Measurements from ENCODE around the gene AQP2.

AQP2 gene

GRCh38 chr12:49925433-49926204 lies 24.9 kb upstream of the AQP2 start:
- ATAC-seq (no peak), DNase-seq (no peak)
- Mint-ChIP-seq H3K27ac (no peak overlapping the region), H3K9me3 (no peaks in the 10 kb centered on the region), H3K27me3 (no peaks in the 10 kb centered on the region), H3K4me1 (peaks cover 8% of the 10 kb centered on the region), H3K4me3 (no peak overlapping the region), H3K36me3 (ENCODE audit: low read depth) (no peaks in the 10 kb centered on the region)

- no peak overlapping the region for H3K27ac Mint-ChIP-seq
- no peak overlapping the region for H3K4me3 Mint-ChIP-seq
- no peaks in the 10 kb centered on the region for H3K36me3 Mint-ChIP-seq (ENCODE audit: low read depth)
- DNase-seq (no peak), ATAC-seq (no peak)
- H3K9me3 Mint-ChIP-seq, result no peaks in the 10 kb centered on the region
- H3K4me1 Mint-ChIP-seq, result peaks cover 13% of the 10 kb centered on the region
- H3K27me3 Mint-ChIP-seq, result no peaks in the 10 kb centered on the region
These were observed 22.1 kb upstream of the AQP2 start for GRCh38 chr12:49928471-49928870.

GRCh38 chr12:49929581-49929980 lies 21.0 kb upstream of the AQP2 start:
- DNase-seq (no peak), ATAC-seq (no peak)
- H3K4me3 Mint-ChIP-seq, result no peak overlapping the region
- H3K9me3 Mint-ChIP-seq, result no peaks in the 10 kb centered on the region
- H3K27me3 Mint-ChIP-seq, result peaks cover 2% of the 10 kb centered on the region
- H3K27ac Mint-ChIP-seq, result no peak overlapping the region
- H3K36me3 Mint-ChIP-seq (ENCODE audit: low read depth), result no peaks in the 10 kb centered on the region
- peaks cover 13% of the 10 kb centered on the region for H3K4me1 Mint-ChIP-seq

GRCh38 chr12:49930515-49931288 lies 19.8 kb upstream of the AQP2 start:
- DNase-seq (no peak), ATAC-seq (peak; percentile 92)
- no peak overlapping the region for H3K27ac Mint-ChIP-seq
- peaks cover 13% of the 10 kb centered on the region for H3K4me1 Mint-ChIP-seq
- H3K4me3 Mint-ChIP-seq, result no peak overlapping the region
- no peaks in the 10 kb centered on the region for H3K36me3 Mint-ChIP-seq (ENCODE audit: low read depth)
- H3K27me3 Mint-ChIP-seq, result peaks cover 2% of the 10 kb centered on the region
- H3K9me3 Mint-ChIP-seq, result no peaks in the 10 kb centered on the region

GRCh38 chr12:49932023-49932422 lies 18.5 kb upstream of the AQP2 start:
- H3K4me1 Mint-ChIP-seq, result peaks cover 8% of the 10 kb centered on the region

GRCh38 chr12:49932533-49933130 lies 17.9 kb upstream of the AQP2 start:
- Mint-ChIP-seq H3K27me3 (peaks cover 2% of the 10 kb centered on the region), H3K4me3 (no peak overlapping the region), H3K4me1 (peaks cover 8% of the 10 kb centered on the region), H3K36me3 (ENCODE audit: low read depth) (no peaks in the 10 kb centered on the region), H3K27ac (no peak overlapping the region), H3K9me3 (no peaks in the 10 kb centered on the region)
- DNase-seq (no peak), ATAC-seq (no peak)

More at GRCh38 chr12:49932023-49932422, 18.5 kb upstream of the AQP2 start:
- Mint-ChIP-seq H3K36me3 (ENCODE audit: low read depth) (no peaks in the 10 kb centered on the region), H3K27me3 (peaks cover 2% of the 10 kb centered on the region), H3K27ac (no peak overlapping the region), H3K4me3 (no peak overlapping the region), H3K9me3 (no peaks in the 10 kb centered on the region)
- ATAC-seq, result no peak
- DNase-seq, result no peak

- DNase-seq, result no peak
- H3K27ac Mint-ChIP-seq, result no peak overlapping the region
- H3K9me3 Mint-ChIP-seq, result no peaks in the 10 kb centered on the region
- peaks cover 8% of the 10 kb centered on the region for H3K4me1 Mint-ChIP-seq
- H3K27me3 Mint-ChIP-seq, result peaks cover 2% of the 10 kb centered on the region
- no peak for ATAC-seq
- no peaks in the 10 kb centered on the region for H3K36me3 Mint-ChIP-seq (ENCODE audit: low read depth)
- no peak overlapping the region for H3K4me3 Mint-ChIP-seq
These were observed 16.7 kb upstream of the AQP2 start for GRCh38 chr12:49933796-49934195.

- DNase-seq (no peak), ATAC-seq (no peak)
- H3K4me1 Mint-ChIP-seq, result peaks cover 8% of the 10 kb centered on the region
- peaks cover 2% of the 10 kb centered on the region for H3K27me3 Mint-ChIP-seq
- no peaks in the 10 kb centered on the region for H3K9me3 Mint-ChIP-seq
- no peak overlapping the region for H3K4me3 Mint-ChIP-seq
- no peak overlapping the region for H3K27ac Mint-ChIP-seq
- no peaks in the 10 kb centered on the region for H3K36me3 Mint-ChIP-seq (ENCODE audit: low read depth)
These were observed 16.0 kb upstream of the AQP2 start for GRCh38 chr12:49934505-49934904.

GRCh38 chr12:49936925-49937324 lies 13.6 kb upstream of the AQP2 start:
- DNase-seq (no peak), ATAC-seq (no peak)
- H3K4me3 Mint-ChIP-seq, result no peak overlapping the region
- no peaks in the 10 kb centered on the region for H3K9me3 Mint-ChIP-seq
- no peak overlapping the region for H3K27ac Mint-ChIP-seq
- H3K27me3 Mint-ChIP-seq, result peaks cover 2% of the 10 kb centered on the region
- no peaks in the 10 kb centered on the region for H3K36me3 Mint-ChIP-seq (ENCODE audit: low read depth)
- no peaks in the 10 kb centered on the region for H3K4me1 Mint-ChIP-seq

GRCh38 chr12:49937639-49938300 lies 12.8 kb upstream of the AQP2 start:
- DNase-seq (no peak), ATAC-seq (no peak)
- no peaks in the 10 kb centered on the region for H3K9me3 Mint-ChIP-seq
- H3K27me3 Mint-ChIP-seq, result peaks cover 2% of the 10 kb centered on the region
- no peak overlapping the region for H3K4me3 Mint-ChIP-seq
- no peaks in the 10 kb centered on the region for H3K4me1 Mint-ChIP-seq
- no peak overlapping the region for H3K27ac Mint-ChIP-seq
- no peaks in the 10 kb centered on the region for H3K36me3 Mint-ChIP-seq (ENCODE audit: low read depth)

- Mint-ChIP-seq H3K4me1 (peaks cover under 1% of the 10 kb centered on the region), H3K36me3 (ENCODE audit: low read depth) (no peaks in the 10 kb centered on the region), H3K4me3 (no peak overlapping the region), H3K27ac (no peak overlapping the region), H3K9me3 (no peaks in the 10 kb centered on the region), H3K27me3 (peaks cover 5% of the 10 kb centered on the region)
- no peak for ATAC-seq
- DNase-seq, result no peak
These were observed 11.2 kb upstream of the AQP2 start for GRCh38 chr12:49939307-49939706.

GRCh38 chr12:49939707-49940106 lies 10.8 kb upstream of the AQP2 start:
- Mint-ChIP-seq H3K4me1 (peaks cover 5% of the 10 kb centered on the region), H3K4me3 (no peak overlapping the region), H3K36me3 (ENCODE audit: low read depth) (no peaks in the 10 kb centered on the region), H3K9me3 (no peaks in the 10 kb centered on the region), H3K27ac (no peak overlapping the region), H3K27me3 (peaks cover 3% of the 10 kb centered on the region)
- ATAC-seq (no peak), DNase-seq (no peak)

- Mint-ChIP-seq H3K36me3 (ENCODE audit: low read depth) (no peaks in the 10 kb centered on the region), H3K27ac (no peak overlapping the region), H3K4me3 (no peak overlapping the region), H3K4me1 (peaks cover 26% of the 10 kb centered on the region), H3K9me3 (no peaks in the 10 kb centered on the region), H3K27me3 (peaks cover 5% of the 10 kb centered on the region)
- DNase-seq (no peak), ATAC-seq (no peak)
These were observed 8.7 kb upstream of the AQP2 start for GRCh38 chr12:49941556-49942511.

GRCh38 chr12:49942512-49942893 lies 8.0 kb upstream of the AQP2 start:
- Mint-ChIP-seq H3K9me3 (no peaks in the 10 kb centered on the region), H3K27ac (peak overlapping the region; percentile 33), H3K4me3 (no peak overlapping the region), H3K36me3 (ENCODE audit: low read depth) (no peaks in the 10 kb centered on the region), H3K4me1 (peaks cover 26% of the 10 kb centered on the region), H3K27me3 (peaks cover 5% of the 10 kb centered on the region)
- DNase-seq (no peak), ATAC-seq (no peak)
